ENCODE data around the gene SMOC2.

Gene SMOC2

GRCh38 chr6:168415993-168416530 lies 24.9 kb upstream of the SMOC2 start:
- no peak for DNase-seq

DNA sequence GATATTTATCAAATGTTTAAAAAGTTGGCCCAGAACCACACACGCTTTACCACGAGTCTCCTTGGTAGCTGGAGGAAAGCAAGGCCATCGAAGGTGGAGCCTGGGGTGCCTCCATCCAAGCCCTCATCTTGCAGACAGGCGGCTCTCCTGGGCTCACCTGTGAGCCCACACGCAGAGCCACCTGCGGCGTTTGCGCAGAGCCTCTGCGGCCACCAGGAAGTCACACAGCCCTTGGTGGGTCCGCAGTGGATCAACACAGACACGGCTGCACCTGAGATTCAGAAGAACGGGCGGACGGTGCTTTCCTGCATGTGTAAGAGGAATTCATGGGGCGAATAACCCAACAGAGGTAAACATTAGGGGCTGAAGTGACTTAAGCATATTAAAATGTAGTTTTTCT lies 24.5 kb upstream of the SMOC2 start:
- no peak for DNase-seq

- DNase-seq: no peak
Observed at GRCh38 chr6:168417191-168417590, 23.8 kb upstream of the SMOC2 start.

GRCh38 chr6:168417679-168418557 lies 23.1 kb upstream of the SMOC2 start:
- no peak for DNase-seq

- DNase-seq: no peak
Observed at GRCh38 chr6:168418711-168419121, 22.3 kb upstream of the SMOC2 start.

DNA sequence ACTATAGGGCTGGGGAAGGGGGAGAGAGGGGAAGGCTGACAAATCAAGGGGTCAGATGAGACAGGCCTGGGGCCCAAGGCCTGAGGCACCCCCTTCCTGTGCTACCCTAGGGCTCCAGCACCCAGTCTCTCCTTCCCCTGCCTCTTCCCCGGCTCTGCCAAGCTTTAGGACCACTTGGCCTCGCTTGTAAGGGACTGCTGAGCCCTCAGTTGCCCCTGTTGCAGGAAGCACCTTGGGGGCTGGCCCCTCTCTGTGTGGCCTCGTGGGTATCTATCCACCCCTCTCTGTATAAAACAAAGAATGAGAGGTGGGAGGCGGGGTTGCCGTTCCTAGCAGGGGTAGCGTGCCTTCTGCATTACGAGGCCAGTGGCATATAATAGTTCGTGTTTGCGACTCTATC lies 21.4 kb upstream of the SMOC2 start:
- DNase-seq: no peak

GRCh38 chr6:168420084-168420483 lies 20.9 kb upstream of the SMOC2 start:
- DNase-seq: no peak

- DNase-seq: no peak
Observed at GRCh38 chr6:168420706-168421105, 20.3 kb upstream of the SMOC2 start.

- DNase-seq: no peak
Observed at GRCh38 chr6:168427184-168427583, 13.8 kb upstream of the SMOC2 start.

DNA sequence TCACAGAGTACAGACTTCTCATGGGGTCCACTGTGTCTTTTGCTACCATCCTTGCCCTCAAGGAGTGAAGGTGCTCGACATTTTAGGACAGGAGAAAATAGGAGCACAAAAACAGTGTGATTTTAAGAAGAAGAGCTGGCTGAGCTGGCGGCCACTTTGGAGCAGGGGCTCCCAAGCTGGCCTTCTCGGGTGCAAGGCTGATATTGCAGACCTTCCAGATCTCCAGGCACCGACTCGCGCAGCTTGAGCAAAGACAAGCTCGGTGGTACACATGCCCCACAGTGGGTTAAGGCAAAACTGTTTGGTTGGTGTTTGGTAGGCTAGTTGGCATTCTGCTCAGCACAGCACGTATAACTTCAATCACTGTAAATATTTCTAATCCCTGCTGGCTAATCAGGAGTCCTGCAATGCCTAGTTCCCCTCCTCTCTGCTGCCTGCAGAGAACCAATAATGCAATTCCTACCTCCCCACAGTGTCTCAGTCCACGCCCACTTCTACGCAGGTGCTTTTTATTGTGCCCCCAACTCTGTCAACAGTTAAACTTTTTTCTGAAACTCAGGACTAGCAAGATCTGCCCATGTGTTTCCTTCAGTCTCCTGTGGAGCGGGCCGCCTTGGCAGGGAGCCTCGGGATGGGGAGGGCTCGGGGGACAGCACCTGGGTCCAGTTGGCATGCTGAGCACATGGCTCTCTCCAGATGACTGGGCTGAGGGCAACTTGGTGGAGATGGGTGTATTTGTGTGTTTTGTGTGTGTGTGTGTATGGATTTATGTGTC lies 12.7 kb upstream of the SMOC2 start:
- DNase-seq: no peak

DNA sequence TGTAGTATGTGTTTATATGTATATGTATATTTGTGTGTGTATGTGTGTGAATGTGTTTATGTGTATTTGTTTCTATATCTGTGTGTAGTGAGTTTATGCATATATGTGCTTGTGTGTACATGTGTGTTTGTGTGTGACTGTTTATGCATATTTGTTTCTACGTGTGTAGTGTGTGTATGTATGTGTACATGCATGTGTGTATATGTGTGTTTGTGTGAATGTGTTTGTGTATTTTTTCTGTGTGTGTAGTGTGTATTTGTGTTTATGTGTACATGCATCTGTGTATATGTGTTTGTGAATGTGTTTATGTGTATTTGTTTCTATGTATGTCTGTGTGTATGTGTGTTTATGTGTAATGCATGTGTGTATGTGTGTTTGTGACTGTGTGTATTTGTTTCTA lies 12.1 kb upstream of the SMOC2 start:
- DNase-seq: no peak

DNA sequence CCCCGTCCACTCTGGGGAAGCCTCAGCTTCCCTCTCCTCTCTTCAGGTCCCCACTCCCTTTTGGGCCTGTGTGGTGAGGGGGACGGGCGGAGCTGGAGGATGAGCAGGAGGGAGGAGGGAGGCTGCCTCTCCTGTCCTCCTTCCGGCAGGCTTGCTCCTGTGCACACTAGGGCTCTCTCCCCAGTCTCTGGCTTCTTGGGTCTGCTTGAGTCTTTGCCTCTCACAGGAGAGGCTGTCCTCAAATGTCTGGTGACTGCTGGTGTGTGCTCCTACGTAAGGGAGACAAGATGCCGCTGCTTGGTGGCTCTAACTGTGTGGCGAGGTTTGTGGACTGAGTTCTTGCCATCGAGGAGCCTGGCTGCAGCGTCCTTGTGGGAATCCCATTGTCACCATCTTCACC lies 8.8 kb upstream of the SMOC2 start:
- DNase-seq: no peak

DNA sequence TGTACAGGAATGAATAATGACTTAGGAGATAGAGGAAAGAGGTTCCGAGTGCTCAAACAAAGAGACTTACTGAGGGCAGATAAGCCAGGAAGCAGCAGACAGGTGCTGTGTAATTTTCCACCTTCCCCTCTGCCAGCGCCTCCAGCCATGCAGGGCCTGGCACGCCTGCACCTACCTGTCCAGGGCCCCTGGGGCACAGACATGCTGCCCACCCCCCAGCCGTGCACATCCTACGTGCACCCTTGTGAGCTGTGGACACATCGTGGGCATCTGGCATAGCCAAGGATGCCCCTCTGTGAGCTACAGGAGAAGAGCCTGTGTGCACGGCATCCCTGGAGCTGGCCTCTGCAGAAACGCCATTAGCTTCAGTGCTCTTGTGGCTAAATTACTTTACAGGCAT lies 7.1 kb upstream of the SMOC2 start:
- DNase-seq: no peak

- DNase-seq: no peak
Observed at GRCh38 chr6:168434505-168434904, 6.5 kb upstream of the SMOC2 start.

DNA sequence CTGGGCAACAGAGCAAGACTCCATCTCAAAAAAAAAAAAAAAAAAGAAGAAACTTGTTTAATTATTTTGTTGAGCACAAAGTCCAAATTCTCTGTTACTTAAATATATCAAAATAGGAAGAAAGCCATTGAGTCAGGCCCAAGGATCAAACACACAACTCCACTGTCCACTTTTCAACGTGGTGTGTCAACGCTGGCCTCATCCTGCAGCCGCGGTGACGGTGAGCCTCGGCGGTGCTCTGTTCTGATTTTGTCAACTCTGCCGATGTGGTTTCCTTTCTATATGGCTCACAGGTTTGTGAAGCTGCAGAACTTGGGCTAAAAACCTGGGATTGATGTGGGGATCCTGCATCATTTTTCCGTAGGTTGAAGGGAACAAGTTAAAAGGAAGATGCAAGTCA lies 3.2 kb upstream of the SMOC2 start:
- DNase-seq: no peak

- no peak for DNase-seq
Observed at GRCh38 chr6:168438783-168439520, 2.0 kb upstream of the SMOC2 start.

- no peak for DNase-seq
Observed at GRCh38 chr6:168439794-168440450, 1.1 kb upstream of the SMOC2 start.

DNA sequence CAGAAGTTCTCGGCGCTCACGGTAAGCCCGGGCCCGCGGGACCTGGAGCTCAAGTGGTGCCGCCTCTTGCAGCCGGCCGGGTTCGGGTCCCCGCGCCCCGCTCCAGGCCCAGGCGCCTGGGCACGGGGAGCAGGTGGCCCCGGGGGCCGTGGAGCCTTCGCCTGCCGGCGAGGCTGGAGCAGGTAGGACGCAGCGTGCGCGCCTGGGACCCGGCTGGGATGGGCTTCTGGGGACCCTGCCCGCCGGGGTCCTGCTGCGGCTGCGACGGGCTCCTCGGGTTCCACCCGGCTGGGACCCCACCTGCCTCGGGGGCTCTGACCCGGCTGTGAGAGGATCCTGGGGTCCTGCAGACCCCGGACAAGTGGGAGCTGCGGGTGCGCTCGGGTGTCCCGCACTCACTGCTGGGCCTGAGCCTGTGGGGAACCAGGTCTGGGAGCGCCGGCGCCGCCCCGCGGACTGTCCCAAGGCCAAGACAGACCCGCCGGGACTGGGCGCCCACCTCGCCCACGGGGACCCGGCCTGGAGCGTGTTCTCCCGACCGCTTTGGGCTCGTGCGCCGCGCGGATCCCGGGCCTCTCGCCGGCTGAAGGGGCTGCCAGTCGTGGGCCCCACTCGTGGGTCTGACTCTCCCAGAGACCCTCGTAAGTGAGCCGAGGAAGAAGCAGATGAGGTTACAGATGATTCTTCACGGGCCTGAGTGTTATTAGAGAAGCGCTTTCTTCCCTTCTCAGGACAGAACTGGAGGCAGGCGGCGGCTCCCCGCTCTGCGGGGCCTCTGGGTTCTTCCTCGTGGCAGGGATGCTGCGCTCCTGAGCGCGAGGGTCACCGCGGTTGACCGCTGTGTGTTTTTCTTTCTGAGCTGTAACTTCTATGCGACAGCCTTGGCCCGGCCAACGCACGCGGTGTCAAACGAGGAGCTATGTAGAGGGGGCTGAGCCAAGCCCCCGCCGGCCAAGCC lies 729 bp downstream of the SMOC2 start:
- no peak for DNase-seq

GRCh38 chr6:168442646-168443045 lies 1.7 kb downstream of the SMOC2 start:
- no peak for DNase-seq

DNA sequence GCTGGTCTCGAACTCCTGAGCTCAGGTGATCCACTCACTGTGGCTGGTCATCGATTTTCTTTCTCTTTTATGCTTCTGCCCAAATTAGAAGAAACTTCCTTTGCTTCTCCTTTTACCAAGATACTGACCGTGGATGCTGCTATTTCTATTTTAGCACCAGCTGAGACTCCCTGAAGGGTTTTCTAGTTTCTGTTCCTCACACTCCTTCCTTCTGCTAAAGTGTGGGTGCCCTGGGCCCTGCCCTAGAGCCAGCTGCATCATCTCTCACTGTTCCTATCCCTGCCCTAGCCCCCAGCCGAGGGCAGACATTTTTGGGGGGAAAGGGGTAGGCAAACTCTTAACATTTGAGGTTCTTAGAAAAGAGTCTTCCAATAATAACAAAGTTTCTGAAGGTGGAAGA lies 6.3 kb downstream of the SMOC2 start:
- no peak for DNase-seq

DNA sequence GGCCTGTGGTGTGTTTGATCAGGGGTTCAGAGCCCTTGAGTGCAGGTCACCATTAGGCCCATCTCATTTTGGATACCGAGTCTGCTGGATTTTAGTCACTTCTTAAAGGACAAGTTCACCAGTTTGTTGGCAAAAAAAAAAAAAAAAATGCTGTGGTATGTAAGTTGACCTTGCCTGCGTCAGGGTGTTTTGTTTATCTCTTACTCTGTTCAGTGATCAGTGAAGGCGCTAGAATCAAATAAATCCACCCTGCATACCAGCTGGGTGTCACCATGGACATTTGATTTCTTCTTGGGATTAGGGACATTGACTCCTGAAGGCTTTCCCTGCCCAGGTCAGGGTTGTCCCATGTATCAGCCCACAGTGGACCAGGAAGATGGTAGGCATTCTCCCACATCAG lies 6.7 kb downstream of the SMOC2 start:
- DNase-seq: no peak
